ENCODE measurements around the gene RAD51B.

GRCh38 chr14:68542346-68542745 is 722.8 kb downstream of the RAD51B start:
- TF ChIP-seq POLR2A (IDR thresholded peaks at IDR 0.05; ENCODE audit: low read depth, low read length) = no peak
- TF ChIP-seq TAF1 (IDR thresholded peaks at IDR 0.05; ENCODE audit: borderline replicate concordance, low read depth, low read length) = no peak

Measured in GM12892 (cell line).